ENCODE data around the gene CTDNEP1. TPM values are rescaled to one million over a fixed set of nuclear protein-coding genes. Genes with fewer than 3 reads are reported as not detected.

CTDNEP1 gene
- total RNA-seq, 1 donor from 2014 or later: 36.4 TPM

DNA sequence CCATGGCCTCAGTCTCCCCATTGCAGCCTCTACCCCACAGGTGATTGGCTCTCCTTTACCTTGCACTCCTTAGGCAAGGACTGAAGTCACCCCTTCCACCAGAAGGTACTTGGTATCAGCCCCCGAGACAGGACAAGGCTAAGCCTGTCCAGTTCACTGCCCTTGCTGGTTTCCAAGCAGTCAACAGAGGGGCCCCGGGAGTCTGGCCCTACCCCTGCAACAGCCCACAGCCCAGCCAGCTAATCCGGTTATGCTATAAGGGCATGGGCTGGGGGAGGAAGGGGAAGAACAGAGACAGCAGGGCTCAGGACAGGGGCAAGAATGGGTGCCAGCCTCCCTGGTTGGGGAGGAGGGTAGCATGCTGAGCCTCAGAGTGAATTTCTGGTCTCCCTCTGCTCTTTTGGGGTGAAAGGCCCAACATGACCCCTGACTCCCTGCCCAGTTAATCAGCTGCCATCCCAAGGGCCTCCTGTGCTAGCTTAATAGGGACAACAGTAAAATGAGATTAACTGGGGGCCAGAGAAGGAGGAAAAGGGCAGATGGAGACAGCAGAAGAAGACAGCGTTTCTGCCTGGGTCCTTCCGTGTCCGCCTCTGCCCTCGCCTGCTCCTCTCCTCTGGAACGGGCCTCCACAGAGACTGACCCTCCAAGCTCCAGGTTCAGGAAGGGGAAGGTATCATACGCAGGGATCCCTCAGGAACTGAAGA, 42.6 kb downstream of the CTDNEP1 start:
- TF ChIP-seq CTCF (conservative IDR thresholded peaks at IDR 0.05; ENCODE audit: low read depth, low read length): no peak
- H3K4me3 ChIP-seq (ENCODE audit: low read depth, low read length): no peak overlapping the region
- DNase-seq (ENCODE audit: low read depth): no peak

DNA sequence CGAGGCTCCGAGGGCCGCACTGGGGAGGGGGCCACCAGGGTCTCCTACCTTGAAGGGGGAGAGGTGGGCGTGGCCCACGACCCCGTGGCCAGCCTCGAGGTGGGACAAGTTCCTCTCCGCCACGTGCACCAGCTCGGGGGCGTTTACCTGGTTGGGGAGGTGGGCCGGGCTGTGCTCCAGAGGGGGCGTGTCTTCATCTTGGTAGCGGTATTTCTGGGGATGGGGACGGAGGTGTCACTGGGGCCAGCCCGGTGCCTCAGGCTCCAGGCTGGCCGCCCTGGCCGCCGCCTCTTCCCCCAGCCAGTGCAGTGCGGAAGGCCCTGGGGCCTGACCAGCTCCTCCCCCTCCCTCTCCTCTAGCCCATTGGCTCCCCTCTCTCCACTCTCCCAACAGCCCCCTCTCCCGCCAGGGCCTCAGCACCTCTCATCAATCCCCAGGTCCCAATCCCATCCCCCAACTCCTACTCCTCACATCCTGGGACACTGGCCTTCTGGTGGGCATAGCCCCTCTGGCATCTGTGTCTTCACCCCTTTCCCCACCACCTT, 43.4 kb downstream of the CTDNEP1 start:
- no peak for DNase-seq (ENCODE audit: low read depth)
- TF ChIP-seq CTCF (conservative IDR thresholded peaks at IDR 0.05; ENCODE audit: low read depth, low read length): no peak
- no peak overlapping the region for H3K4me3 ChIP-seq (ENCODE audit: low read depth, low read length)

GRCh38 chr17:7207120-7208001, 44.2 kb downstream of the CTDNEP1 start:
- no peak for TF ChIP-seq CTCF (conservative IDR thresholded peaks at IDR 0.05; ENCODE audit: low read depth, low read length)
- H3K4me3 ChIP-seq (ENCODE audit: low read depth, low read length): no peak overlapping the region
- no peak for DNase-seq (ENCODE audit: low read depth)

- no peak for TF ChIP-seq CTCF (conservative IDR thresholded peaks at IDR 0.05; ENCODE audit: low read depth, low read length)
- no peak for DNase-seq (ENCODE audit: low read depth)
- H3K4me3 ChIP-seq (ENCODE audit: low read depth, low read length): peak overlapping the region; percentile 50
Measured at GRCh38 chr17:7205561-7205960, 46.0 kb downstream of the CTDNEP1 start.

GRCh38 chr17:7204828-7205461, 46.6 kb downstream of the CTDNEP1 start:
- H3K4me3 ChIP-seq (ENCODE audit: low read depth, low read length): peak overlapping the region; percentile 50
- DNase-seq (ENCODE audit: low read depth): no peak
- TF ChIP-seq CTCF (conservative IDR thresholded peaks at IDR 0.05; ENCODE audit: low read depth, low read length): no peak

GRCh38 chr17:7204336-7204735, 47.2 kb downstream of the CTDNEP1 start:
- TF ChIP-seq CTCF (conservative IDR thresholded peaks at IDR 0.05; ENCODE audit: low read depth, low read length): no peak
- DNase-seq (ENCODE audit: low read depth): no peak
- no peak overlapping the region for H3K4me3 ChIP-seq (ENCODE audit: low read depth, low read length)

All from epithelial cell of proximal tubule (primary cell).